Stimulated activated CD4-positive, alpha-beta T cell treated with anti-CD3 and anti-CD28 coated beads, TNF-alpha, amount 100 ng/mL, for 24 hours (primary cell): ENCODE data around the gene SVIL.
"Not testable (repeated sequence)": the region's sequence is repeated elsewhere in the genome, so short reads cannot be mapped to it uniquely, and the experiment has no call there.

Experiments used
- DNase-seq, 3 experiments: peaks; one replicate each; pipeline ENCODE4 v3.0.0-alpha.2; 2020; ENCODE audit warnings: low read depth in 3 of 3

SVIL gene

GRCh38 chr10:29603223-29603896 is 31.4 kb downstream of the SVIL start:
- DNase-seq, result no peak

- no peak for DNase-seq
Observed at GRCh38 chr10:29600821-29601220, 34.0 kb downstream of the SVIL start.

GRCh38 chr10:29600067-29600466 is 34.7 kb downstream of the SVIL start:
- DNase-seq, result no peak

GRCh38 chr10:29598851-29599311 is 35.9 kb downstream of the SVIL start:
- no peak for DNase-seq

- DNase-seq, result no peak
Observed at GRCh38 chr10:29596826-29597225, 37.9 kb downstream of the SVIL start.

- DNase-seq, result no peak
Observed at GRCh38 chr10:29596356-29596755, 38.4 kb downstream of the SVIL start.

GRCh38 chr10:29595636-29596225 is 39.0 kb downstream of the SVIL start:
- DNase-seq, result no peak

- no peak for DNase-seq
Observed at GRCh38 chr10:29595146-29595545, 39.6 kb downstream of the SVIL start.

GRCh38 chr10:29591651-29591968 is 43.2 kb downstream of the SVIL start:
- no peak for DNase-seq

GRCh38 chr10:29590915-29591650 is 43.7 kb downstream of the SVIL start:
- DNase-seq, result no peak

- no peak for DNase-seq
Observed at GRCh38 chr10:29588629-29589421, 45.9 kb downstream of the SVIL start.

- DNase-seq, result not testable (repeated sequence)
Observed at GRCh38 chr10:29587750-29588628, 46.8 kb downstream of the SVIL start.

GRCh38 chr10:29587102-29587749 is 47.5 kb downstream of the SVIL start:
- not testable (repeated sequence) for DNase-seq

GRCh38 chr10:29586509-29586908 is 48.3 kb downstream of the SVIL start:
- no peak for DNase-seq

GRCh38 chr10:29585488-29585976 is 49.2 kb downstream of the SVIL start:
- DNase-seq, result no peak

- no peak for DNase-seq
Observed at GRCh38 chr10:29584436-29584835, 50.3 kb downstream of the SVIL start.

- DNase-seq, result no peak
Observed at GRCh38 chr10:29583674-29584073, 51.1 kb downstream of the SVIL start.

GRCh38 chr10:29582769-29583168 is 52.0 kb downstream of the SVIL start:
- not testable (repeated sequence) for DNase-seq

GRCh38 chr10:29579455-29579970 is 55.3 kb downstream of the SVIL start:
- DNase-seq, result no peak

GRCh38 chr10:29578457-29578856 is 56.3 kb downstream of the SVIL start:
- no peak for DNase-seq
